Stimulated activated naive CD8-positive, alpha-beta T cell treated with anti-CD3 and anti-CD28 coated beads, Interleukin-15, Interleukin-2, amounts not matched to agents 100 U/mL and 50 U/mL, for 24 hours (primary cell): Measurements from ENCODE around the gene SLX9.

Experiments used
- ATAC-seq: fragments of 150-1000 bp; cut with Tn5 transposase; one replicate; pipeline ENCODE4 v1.10.0; 2021
- DNase-seq: peaks from one replicate; pipeline ENCODE4 v3.0.0; 2021

Gene SLX9

DNA sequence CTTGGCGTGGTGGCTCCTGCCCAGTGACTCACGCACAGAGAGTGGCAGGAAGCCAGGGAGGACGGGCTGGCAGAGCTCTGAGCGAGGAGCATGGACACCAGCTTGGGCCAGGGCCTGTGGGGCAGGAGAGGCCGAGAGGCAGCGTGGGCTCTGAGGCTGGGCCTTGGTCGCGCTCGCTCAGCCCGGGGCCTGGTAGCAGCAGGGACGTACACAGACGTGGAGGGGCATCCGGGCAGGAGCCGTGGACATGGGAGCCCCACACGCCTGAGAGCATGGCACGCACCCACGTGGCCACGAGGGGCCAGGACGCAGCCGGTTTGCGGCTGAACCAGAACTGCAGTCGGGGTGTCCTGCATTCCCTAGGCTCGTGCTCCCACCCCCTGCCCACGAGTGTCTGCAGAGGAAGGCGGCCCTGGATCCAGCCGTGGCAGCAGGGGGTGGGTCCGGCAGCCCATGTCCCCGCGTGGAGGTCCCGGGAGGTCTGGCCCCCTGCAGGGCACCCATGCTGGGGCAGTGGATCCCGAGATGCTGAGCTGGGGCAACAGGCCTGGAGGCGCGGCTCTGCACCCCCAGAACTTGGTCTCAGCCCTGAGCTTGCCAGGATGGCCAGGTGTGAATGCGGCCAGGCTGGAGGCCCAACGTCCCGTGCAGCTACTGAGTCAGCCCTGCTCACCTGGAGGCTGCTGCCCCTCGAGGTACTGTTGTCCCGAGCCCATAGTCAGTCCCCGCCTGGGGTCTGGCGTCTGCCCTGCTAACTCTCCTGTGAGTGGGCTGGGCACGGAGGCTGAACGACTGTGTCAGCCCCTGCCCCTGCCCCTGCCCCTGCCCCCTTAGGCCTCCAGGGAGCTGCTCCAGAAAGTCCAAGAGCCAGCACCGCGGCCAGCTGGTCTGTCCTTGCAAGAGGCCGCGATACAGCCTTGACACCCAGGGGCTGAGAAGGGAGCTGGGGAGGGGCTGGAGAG, 61.6 kb downstream of the SLX9 start:
- no peak for DNase-seq

DNA sequence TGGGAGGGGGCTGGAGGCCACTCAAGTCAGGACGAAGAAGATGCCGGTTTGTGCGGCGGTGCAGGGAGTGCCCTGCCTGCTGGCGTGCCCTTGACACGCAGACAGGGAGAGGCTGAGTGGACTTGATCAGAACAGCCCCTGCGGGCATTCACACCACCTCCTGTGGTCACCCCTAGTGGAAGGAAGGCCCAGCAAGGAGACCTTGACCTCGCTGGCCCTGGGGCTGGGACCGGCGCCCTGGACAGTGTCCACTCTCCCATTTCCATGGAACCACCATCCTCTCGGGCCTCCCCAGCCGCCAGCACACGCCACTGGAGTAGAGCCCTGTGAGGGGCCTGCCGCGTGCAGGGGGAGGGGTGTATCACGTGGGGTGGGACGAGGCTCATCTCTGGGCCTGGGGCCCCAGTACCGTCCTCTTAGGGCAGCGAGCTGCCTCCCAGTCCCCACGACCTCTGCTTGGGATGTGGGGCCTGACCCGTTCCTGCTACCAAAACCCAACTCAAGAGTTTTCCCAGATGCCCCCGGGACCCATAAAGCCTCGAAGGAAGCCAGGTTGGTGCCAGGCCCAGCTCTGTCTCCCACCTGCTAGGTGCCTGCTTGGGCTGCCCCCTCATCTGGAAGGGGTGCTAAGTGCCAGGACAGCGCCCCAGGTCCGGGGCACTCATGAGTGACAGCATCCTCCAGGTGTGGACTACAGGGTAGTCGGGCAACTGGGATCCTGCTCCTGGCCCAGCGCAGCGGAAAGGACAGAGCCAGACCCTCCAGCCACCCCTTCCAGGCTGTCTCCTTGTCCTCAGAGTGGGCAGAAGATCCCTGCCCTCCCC, 62.8 kb downstream of the SLX9 start:
- ATAC-seq (no peak), DNase-seq (no peak)

More for the DNA sequence above, 61.6 kb downstream of the SLX9 start:
- ATAC-seq: no peak

GRCh38 chr21:45003331-45004058, 63.7 kb downstream of the SLX9 start:
- ATAC-seq (no peak), DNase-seq (no peak)

DNA sequence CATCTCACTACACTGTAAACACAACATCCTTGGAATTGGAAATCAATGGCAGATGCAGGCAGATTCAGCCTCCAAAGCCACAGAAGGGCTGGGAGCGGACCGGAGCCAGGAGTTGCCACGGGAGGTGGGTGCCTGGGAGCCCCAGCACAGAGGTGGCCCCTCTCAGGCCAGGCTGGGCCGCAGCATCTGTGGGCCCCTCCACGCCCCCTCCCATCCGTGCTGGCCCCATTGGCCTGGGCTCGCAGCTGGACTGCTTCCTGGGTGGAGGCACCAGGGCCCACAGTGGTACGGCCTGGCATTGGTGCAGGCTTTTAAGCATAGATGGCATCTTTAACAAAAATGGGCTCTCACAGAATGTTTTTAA, 64.2 kb downstream of the SLX9 start:
- no peak for DNase-seq

DNA sequence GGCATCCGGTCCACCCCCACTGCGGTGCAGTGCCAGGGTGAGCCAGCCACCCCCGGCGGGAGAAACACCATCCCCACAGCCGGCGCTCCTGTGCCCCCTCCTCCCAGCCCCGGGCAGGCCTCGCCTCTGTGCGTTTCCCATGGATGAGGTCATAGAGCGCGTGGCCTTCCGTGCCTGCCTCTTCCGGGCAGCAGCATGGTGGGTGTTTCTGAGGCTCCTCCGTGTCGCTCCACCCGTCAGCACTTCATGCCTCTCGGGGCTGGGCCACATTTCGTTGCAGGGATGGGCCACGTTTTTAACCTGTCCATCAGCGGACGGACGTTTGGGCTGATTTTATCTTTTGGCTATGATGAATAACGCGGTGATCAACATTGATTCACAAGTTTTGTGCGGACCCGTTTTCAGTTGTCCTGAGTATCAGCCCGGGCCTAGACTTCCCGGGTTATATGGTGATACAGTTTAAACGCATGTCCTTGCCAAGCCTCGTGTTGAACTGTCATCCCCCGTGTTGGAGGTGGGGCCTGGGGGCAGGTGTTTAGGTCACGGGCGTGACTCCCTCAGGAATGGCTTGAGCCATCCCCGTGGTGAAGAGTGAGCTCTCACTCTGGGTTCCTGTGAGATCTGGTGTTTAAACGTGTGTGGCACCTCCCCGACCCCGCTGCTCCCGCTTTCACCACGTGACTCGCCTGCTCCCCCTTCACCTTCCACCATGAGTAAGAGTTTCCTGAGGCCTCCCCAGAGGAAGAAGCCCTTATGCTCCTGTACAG, 64.8 kb downstream of the SLX9 start:
- peak; percentile 53 for DNase-seq
- ATAC-seq: peak; percentile 80

More for the DNA sequence above, 64.2 kb downstream of the SLX9 start:
- no peak for ATAC-seq

GRCh38 chr21:45006536-45007095, 66.8 kb downstream of the SLX9 start:
- DNase-seq (no peak), ATAC-seq (no peak)

- DNase-seq: no peak
- no peak for ATAC-seq
These were observed 69.8 kb downstream of the SLX9 start for GRCh38 chr21:45009616-45010015.

GRCh38 chr21:45010096-45010495, 70.3 kb downstream of the SLX9 start:
- DNase-seq (no peak), ATAC-seq (no peak)

- ATAC-seq: no peak
- no peak for DNase-seq
These were observed 71.0 kb downstream of the SLX9 start for GRCh38 chr21:45010860-45011259.

- DNase-seq (no peak), ATAC-seq (no peak)
These were observed 71.6 kb downstream of the SLX9 start for GRCh38 chr21:45011426-45011825.

- no peak for DNase-seq
- ATAC-seq: no peak
These were observed 72.3 kb downstream of the SLX9 start for GRCh38 chr21:45011911-45012661.

DNA sequence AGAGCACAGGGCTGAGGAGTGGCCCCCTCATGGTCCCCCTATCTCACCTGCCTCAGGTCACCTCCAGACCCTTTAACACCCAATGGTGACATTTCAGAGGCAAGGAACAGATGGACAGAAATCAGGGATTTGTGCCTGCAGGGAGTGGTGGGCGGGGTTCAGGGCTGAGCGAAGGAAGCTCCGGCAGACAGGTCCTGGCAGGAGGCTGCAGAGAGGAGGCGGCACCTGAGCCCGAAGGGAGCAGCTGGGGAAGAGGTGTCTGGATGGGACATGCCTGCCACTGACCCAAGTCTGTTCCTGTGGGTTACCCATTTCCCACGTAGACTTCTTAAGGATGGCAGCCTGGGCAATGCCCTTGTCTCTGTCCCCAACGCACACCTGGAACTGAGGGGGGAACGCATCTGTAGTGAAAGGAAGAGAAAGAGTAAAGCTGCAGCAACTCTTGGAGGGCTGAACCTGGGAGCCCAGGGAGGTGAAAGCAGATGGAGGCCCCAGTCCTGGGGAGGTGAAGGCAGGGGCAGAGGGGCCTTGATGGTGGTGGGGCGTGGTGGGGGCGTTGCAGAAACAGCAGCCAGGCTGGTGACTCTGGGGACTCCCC, 72.9 kb downstream of the SLX9 start:
- ATAC-seq: no peak
- no peak for DNase-seq

GRCh38 chr21:45013260-45013841, 73.5 kb downstream of the SLX9 start:
- ATAC-seq: no peak
- DNase-seq: no peak

GRCh38 chr21:45014747-45015468, 75.1 kb downstream of the SLX9 start:
- DNase-seq: no peak

DNA sequence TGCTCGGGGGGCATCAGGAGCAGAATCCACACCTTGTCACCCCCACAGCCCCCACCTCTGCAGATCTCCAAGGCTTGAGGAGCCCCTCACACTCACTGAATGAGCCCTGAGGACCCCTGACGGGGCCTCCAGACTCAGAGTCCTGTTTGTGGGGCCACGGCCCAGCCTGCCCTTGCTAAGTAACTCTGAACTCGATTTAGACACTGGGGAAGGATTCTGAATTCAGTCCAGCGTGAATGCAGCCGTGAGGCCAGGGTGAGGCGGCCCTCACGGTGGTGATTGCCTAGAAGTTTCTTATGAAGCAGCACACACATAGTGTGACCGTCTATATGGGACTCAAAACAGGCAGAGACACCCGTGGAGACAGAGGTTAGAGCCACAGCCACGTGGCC, 75.6 kb downstream of the SLX9 start:
- ATAC-seq (no peak), DNase-seq (no peak)

More at GRCh38 chr21:45014747-45015468, 75.1 kb downstream of the SLX9 start:
- ATAC-seq: no peak

DNA sequence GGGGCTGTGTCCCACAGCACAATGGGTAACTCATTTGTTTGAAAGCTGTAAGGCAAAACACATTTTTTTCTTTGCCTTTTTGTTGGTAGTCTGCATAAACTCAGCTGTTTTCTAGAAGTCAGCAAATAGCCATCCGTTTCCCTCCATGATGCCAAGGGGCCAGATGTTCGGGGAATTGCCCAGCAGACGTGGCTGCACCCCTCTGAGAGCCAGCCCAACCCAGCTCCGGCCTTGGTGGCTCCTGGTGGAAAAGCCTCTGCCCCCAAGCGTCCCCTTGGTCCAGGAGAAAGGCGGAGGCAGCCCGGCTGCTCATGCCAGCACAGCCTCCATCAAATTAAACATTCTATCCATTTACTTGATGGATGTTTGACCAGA, 76.2 kb downstream of the SLX9 start:
- no peak for ATAC-seq

DNA sequence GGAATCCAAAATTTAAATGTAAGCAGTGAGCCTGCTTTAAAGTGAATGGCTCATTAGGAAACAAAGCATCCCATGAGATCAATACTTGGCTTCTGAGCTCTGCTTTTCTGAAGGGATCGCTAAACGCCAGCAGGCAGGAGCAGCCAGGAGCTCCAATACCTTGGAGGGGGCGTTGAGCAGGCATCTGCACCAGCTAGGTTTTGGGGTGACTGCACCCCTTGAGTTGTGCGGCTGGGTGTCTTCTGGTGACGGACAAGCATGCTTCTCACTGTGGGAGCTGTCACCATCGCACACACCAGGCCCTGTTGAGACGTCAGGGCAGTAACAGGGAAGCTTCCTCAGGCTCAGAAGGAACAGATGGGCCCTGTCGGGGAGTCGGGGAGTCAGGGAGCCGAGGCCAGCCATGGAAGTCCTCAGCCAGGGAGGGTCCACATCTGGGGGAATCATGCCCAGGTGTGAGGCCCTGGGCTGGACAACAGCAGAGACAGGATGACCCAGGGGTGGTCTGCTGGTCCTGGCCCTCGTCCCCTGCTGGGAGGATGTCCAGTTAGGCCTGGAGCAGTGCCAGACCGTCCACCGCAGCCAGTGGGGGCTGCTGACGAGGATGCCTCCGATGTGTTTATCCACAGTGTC, 76.7 kb downstream of the SLX9 start:
- DNase-seq: no peak
- ATAC-seq: no peak

More for the DNA sequence above, 76.2 kb downstream of the SLX9 start:
- no peak for DNase-seq
